ENCODE measurements around the gene COLGALT1.

COLGALT1 gene

DNA sequence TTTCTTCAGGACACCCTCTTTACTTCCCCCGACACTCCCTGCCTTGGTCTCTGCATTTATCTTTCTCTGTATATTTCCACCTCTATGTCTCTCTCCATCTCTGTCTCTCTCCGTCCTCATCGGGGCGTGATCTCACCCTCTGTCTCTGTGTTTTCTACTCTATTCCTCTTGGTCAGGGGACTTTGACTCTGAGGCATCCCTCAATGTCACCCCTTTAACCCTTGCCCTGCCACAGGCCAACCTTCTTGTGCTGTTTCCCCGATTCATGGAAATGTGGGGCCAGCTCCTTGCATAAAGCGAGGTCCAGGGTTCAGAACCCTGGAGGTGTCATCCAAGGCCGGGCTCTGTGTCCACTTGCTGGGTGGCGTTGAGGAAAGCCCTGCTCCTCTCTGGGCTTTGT is 46.8 kb downstream of the COLGALT1 start:
- DNase-seq = no peak

DNA sequence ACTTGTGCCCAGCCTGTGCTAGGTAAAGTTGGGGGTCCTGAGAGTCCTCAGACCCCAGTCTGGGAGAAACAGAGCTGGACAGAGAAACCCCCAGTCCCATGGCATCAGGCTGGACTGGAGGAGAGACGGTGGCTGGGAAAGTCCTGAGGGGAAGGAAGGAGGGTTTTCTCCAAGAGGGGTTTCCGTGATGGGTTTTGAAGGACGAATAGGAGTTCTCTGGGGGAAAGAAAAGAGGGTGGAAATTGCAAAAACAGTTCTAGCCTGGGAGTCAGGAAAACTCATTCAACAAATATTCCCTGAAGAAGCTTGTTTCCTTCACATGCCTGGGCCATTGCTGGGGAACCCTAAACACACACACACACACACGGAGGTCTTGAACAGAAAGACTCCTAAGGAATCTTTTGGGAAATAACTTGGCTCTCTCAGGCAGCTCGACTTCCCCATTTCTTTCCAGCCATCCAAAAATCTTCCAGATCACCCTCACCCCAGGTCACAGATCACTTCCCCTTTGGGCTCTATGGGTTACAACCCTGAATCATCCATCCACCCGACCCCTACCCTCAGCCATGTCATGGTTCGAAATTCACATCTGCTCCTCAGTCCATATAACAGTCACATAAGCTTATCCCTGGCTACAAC is 47.5 kb downstream of the COLGALT1 start:
- DNase-seq = no peak

DNA sequence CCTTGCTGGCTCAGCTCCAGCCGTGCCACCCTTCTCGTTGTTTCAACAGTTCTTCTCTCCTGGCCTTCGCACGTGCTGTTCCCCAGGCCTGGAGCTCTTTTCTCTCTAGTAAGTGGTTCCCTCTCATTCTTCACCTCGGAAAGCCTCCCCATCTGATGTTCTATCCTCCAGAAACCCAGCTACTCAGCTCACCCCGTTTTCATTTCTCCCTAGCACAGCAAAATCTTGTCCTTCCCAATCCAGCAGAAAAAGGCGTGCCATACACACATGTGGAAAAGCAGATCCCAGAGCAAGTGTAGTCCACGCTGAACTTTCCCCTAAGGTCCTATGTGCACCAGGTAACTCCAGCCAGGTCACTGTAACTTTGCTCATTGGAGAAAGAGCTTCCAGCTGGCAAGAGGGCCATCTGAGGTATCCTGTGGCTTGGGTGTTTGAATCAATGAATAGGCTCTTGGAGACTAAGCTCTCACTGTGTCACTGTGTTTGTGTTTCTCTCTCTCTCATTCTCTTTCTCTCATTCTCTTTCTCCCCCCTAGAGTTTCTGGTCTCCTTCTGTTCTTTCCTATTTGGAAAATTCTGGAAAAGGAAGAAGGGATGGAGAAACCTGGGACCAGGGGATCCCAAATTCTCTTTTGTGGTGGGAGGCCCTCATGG is 49.0 kb downstream of the COLGALT1 start:
- DNase-seq = no peak

DNA sequence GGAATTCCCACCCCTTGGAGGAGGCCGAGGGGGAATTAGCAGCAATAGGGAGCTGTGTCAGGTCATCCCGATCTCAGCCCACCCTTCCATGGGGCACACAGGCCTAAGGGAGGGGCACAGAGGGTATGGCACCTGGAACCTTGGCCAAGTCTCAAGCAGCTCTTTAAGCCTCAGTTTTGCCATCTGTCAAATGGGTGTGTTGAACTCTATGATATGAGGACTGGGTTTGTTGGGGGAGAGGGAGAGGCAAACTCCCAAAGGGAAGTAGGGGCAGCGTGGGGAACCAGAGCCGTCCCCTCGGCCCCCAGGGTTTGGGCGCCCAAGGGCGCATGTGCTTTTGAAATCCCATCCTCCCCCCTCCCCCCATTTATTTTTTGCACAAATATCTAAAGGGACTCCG is 49.7 kb downstream of the COLGALT1 start:
- no peak for DNase-seq

DNA sequence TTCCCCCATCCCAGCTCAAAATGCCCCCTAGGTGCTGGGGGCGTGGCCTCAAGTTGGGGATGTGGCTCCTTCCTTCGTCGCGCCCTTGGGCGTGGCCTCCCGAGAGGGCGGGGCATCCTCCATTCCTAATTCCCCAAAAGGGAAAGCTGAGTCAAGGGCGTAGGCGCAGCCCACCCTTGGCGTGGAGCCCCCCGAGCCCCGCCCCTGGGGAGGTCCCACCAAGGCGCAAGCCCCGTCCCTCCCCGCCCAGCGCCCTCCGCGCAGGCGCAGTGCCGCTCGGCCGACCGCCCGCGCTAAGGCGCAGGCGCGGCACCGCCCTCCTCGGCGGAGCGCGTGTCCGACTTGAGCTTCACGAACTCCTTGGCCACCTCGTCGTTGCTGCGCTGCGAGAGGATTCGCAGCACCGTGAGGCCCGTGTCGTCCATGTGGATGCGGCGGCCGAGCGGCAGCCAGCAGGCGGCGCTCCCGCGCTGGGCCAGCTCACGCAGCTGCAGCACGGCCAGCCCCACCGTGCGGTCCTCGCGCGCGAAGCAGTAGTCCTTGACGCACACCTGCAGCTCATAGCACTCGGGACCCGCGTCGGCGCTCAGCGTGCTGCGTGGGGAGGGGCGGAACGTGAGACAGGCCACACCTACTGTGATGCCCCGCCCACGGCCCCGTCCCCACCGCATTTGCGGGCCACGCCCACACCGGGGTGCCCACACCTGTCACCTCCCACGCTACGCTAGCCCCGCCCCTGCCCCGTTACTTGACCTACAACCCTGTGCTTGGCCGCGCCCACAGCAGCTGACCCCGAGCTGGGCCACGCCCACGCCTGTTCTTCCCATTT is 50.5 kb downstream of the COLGALT1 start:
- DNase-seq = peak; percentile 64

DNA sequence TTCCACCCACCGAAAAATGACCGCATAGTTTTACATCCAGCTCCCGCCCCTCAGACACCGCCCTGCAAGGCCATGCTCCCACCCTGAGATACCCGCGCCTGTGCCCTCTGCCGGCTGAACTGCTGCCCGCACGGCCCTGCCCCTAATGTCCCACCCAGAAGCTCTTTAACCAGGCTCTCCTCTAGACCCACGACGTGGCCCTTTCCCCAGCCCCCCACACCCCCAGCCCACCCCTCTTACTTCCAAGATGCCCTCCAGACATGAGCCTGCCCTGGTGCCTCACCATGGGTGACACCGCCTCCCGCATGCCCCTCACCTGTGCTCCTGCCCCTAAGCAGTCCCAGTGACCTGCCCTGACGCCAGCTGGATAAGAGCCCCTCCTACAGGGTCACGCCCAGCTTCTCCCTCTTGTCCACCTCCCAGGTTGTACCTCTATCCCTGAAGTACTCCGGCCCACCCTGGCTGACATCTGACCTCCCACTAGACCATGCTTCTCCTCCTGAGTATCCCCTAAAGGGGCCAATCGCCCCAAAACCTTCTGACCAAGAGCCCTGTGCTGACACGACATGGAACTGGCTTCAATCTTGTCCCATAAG is 51.2 kb downstream of the COLGALT1 start:
- DNase-seq = no peak

DNA sequence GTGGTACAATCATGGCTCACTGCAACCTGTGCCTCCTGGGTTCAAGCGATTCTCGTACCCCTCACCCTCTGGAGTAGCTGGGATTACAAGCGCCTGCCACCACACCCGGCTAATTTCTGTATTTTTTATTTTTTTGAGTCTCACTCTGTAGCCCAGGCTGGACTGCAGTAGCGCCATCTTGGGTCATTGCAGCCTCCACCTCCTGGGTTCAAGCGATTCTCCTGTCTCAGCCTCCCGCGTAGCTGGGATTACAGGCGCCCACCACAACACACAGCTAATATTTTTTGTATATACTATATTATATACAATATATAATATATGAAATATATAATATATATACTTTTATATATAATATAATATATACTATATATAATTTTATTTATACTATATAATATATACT is 52.5 kb downstream of the COLGALT1 start:
- DNase-seq = no peak

DNA sequence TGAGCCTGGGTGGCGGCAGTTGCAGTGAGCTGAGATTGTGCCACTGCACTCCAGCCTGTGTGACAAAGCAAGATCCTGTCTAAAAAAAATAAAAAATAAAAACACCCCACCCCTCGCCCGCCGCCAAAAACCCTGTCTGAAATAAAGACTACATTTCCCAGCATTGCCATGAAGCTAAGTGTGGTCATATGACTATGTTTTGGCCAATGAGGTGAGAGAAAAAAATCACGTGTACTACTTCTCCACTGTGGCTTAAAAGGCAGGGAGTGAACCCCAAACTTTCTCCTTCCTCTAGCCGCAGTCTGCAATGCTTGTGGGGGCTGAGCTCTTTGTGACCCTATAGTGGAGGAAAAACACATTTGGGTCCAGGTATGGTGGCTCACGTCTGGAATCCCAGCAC is 54.9 kb downstream of the COLGALT1 start:
- no peak for DNase-seq

DNA sequence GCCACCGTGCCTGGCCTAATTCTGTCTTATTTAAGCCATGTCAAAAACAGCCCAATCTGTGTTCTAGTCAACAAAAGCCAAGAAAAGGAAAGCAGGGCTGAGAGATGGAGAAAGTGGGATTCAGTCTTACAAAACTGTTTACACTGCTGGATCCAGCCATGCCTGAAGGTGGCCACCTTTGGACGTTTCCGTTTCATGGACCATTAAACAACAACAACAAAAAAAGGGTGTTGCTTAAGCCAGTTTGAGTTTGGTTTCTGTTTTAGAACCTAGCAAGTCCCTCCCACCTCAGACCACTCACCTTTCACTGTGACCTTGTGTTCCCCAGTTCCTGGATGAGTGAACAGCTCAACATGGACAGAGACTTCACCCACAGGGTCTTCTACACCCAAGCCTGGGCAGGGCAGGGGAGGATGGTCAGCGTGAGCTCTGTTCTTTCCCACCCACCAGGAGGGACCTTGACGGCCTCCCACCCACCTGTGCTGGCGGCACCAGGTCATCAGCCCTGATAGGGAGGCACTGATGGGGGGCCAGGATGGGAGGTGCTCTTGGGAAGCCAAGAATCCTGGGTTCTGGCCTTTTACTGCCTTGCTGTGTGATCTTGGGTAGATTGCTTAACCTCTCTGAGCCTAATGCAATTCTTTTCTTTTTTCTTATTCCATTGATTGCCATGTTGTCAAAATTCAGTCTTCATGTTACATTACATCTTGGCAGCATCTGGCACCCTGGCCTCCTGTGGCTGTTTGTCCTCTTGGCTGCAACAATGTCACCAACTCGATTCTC is 56.2 kb downstream of the COLGALT1 start:
- DNase-seq = no peak

DNA sequence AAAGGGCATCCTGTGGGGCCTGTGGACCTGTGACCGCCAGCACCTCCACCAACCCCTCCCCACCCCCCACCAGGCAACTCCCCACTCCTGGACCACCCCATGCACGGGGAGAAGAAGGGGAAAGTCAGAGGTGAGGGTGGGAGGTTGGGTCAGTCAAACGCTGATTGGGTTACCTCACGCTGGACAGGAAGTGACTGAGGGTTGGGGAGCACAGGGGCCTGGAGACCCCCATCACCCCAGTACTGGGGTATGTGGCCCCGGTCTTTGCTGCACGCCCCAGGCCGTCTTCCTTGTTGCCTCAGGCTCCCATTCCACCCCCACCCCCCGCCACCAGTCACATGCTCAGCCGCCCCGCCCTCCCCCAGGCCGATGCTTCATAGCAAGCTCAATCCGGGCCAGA is 59.0 kb downstream of the COLGALT1 start:
- no peak for DNase-seq

DNA sequence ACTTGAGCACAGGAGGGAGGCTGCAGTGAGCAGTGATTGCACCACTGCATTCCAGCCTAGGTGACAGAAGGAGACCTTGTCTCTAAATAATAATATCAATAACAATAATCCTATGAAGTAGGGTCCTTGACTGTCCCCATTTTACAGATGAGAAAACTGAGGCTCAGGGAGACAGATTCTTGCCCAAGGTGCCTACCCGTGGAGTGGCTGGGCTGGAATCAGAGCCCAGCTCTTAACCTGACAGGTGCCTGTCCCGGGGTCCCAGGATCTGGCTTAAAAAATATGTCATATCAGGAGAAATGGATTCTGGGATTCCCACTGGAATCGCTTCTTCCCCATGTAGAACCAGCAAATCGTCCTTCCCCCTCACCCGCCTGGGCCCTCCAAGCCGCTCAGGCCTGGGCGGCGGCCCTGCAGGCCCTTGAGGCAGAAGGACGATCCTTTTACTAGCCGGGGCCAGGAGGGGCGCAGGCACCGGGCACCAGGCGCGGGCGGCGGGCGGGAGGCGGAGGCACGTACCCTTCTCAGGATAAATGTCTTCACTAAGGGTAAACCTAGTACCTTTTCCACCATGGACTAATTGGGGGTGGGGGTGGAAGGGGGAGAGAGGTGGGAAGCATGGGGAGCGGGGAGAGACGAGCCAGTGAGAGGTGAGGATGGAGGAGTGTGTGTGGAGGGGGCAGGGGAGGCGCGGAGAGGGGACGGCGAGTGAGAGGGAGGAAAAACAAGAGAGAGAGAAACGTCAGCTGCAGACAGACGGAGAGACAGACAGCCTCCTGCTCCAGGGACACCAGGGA is 60.6 kb downstream of the COLGALT1 start:
- DNase-seq = no peak

DNA sequence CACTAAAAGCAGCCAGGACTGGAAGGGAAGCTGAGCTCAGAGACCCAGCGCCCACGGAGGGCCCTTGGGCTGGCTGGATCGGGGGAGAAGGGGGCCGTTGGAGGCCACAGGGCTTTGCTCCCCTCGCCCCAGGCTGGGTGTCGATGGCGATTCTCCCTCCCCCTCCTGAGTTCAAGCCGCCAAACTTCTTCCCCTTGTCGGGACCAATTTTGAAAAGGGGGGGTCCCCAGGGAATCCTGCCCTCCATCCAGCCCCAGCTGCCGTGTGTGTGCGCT is 61.2 kb downstream of the COLGALT1 start:
- DNase-seq = no peak

DNA sequence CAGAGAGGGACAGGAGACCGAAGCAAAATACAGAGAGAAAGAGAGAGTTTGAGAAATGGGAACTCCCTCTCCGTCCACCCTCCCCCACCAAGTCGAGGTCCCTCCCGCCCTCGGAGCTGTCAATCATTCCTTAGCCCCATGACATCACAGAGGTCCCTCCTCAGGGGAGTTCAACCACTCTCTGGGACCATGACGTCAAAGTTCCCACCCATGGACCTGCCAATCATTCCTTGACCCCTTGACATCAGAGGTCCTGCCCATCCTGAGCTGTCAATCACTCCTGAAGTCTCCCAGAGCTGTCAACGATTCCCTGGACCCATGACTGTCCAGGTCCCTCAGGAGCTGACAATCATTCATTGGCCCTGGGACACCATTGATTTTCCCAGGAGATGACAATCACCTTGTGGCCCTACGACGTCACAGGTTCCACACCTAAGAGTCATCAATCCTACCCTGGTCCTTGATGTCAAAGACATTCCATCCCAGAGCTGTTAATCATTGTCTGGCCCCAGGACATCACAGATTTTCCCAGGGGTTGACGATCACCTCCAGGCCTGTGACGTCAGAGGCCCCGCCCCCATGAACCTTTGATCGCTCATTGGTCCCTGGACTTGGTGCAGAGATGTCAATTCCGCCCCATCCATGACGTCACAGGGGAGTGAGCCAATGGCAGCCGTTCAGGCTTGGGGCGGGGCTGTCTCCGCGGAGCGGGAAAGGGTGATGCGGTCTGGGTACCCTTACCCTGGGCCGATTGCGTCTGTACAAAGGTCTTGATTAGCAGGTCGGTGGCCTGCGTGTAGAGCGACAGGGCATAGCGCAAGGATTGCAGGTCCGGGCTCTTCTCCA is 61.7 kb downstream of the COLGALT1 start:
- DNase-seq = no peak

DNA sequence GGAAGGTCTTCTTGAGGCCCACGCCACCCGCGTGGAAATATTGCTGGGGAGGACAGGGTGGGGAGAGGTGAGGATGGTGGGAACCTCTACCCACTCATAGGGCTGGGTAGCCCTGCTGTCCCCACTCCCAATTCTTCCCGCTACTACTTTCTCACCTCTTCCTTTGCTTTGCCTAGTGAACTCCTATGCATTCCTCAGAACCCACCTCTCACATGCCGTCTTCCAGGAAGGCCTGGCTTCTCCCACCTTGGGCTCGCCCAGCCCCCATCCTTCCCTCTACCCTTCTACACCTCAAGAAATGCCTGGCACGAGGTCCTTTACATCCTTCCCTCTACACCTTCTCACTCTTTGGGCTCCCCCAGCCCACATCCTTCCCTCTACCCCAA is 62.4 kb downstream of the COLGALT1 start:
- DNase-seq = no peak

DNA sequence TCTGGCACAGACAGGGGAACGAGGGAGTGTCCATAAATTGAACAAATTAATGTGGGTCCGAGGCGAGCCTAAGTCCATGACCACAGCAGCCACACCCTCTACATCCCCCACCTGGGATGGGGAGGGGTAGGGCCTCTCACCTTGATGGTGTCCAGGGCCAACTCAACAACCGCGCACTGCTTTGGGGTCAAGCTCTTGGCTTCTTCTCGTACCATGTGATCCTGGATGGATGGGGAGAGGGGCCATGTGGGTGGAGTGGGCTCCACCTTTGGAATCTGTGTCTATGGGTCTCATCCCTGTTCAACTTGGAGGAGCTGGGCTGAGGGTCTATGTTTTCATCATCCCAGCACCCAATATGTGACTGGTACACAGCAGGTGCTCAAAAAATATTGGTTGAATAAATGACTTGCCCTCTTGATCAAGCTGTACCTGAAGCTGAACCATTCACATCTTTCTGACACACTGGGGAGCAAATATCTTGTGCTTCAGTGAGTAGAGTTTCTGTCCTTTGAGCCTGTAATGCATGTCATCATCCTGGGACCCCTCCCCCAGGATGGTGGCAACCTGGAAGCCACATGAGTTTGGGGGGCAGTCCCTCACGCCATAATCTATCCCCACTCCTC is 62.9 kb downstream of the COLGALT1 start:
- DNase-seq = no peak

DNA sequence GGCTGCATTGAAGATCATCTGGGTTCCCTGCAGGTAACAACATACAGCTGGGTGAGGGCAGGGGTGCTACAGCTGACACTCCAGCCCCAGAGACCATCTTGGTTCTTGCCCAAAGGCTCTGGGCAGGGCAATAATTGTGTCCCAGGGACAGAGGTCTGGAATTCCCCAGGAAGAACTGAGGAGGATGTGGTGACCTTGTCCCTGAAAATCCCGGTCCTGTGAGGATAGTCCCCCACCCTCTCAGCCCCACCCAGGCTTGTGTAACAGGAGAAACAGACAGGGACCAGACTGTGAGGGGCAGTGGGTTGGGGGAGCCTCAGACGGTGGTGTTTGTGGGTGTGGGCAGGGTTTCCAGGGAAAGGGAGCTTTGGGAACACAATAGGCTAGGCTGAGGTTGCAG is 63.5 kb downstream of the COLGALT1 start:
- DNase-seq = no peak

DNA sequence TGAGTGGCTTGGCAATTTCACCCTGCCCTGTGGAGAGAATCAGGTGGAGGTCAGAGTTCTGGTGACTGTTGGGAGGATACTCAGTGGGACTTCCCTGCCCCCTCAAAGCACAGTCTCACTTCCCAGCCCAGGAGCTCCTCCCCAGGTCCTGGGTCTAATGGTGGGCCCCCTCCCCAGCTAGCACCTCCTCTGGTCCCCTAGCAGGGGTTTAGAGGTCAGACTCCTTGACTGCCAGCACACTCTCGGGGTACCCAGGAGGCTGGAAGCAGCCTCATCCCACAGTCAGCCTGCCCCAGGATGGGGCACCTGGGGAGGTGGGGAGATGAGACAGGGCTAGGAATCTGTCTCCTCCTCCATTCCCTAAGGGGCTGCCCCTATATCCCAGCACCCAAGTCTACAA is 65.2 kb downstream of the COLGALT1 start:
- no peak for DNase-seq

DNA sequence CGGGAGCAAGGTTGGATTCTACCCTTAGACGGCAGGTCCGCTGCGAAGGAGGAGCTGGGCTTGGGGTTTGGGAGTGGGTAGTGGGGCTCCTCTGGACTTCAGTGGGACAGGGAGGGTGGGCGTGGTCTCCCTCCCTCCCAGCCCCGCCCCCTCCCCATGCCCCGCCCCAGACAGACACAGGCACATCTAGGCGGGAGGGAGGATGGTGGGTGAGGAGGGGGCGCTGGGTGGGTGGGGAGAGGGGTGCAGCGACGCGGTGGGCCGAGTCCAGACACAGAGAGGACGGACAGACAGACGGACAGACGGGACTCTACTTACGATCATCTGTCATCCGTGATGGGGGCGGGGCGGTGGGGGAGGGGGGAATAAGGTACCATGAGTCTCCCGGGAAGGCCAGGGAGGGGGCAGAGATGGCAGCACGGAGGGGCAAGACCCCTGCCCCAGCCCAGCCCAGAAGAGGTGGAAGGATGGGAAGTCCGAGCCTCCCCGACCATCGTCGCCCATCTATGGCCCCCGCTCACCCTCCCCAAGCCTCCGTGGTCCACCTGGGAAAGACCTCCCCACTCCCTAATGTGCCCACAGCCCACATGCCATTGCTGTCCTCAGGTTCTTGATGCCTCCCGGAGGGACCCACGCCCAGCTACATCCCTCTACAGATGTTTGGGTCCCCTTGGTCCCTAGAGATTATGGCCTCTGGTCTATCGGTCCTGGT is 67.9 kb downstream of the COLGALT1 start:
- DNase-seq = no peak

DNA sequence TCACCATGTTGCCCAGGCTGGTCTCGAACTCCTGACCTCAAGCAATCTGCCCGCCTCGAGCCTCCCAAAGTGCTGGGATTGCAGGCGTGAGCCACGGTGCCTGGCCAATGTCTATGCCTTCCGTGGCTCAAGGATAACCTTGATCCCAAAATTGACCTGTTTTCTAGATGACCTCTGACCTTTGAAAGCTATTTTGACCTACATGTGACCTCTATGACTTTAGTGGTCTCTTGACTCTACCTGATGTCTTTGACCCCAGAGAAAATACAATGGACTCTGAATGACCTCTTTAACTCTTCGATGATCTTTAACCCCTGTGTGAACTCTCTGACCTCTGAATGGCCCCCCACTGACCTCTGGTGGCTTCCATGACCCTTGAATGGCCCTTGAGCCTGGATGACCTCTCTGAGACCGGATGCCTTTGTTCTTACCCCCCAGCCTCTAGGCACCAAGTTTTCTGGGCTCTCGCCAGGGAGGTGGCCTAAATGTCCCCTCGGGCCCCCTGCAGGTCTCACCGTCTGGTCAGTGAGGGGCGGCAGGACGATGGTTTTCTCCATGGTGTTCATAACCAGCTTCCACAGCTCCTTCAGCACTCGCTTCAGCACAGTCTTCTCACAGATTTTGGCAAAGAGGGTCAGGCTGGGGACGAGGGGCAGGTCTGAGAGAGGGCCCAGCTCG is 69.0 kb downstream of the COLGALT1 start:
- no peak for DNase-seq

DNA sequence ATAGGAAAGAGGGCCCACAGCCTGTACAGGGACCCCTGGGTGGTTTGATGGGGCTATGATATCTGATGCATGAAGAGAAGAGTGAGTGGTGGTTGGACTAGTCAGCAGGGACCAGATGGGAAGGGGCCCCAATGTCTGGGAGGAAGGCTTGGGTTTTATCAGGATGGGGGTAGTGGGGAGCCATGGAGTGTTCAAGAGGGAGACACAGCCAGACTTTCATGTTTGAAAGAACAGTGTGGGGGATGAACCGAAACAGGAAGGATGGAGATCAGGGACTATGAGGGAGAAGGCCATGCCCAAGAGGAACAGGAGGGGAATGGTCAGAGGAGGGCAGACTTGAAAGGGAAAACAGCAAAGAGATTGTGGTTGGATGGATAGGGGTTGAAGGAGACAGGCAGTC is 69.6 kb downstream of the COLGALT1 start:
- DNase-seq = no peak
